ENCODE measurements around the gene MTO1.
"Not testable (repeated sequence)": the region's sequence is repeated elsewhere in the genome, so short reads cannot be mapped to it uniquely, and the experiment has no call there.

MTO1 gene

DNA sequence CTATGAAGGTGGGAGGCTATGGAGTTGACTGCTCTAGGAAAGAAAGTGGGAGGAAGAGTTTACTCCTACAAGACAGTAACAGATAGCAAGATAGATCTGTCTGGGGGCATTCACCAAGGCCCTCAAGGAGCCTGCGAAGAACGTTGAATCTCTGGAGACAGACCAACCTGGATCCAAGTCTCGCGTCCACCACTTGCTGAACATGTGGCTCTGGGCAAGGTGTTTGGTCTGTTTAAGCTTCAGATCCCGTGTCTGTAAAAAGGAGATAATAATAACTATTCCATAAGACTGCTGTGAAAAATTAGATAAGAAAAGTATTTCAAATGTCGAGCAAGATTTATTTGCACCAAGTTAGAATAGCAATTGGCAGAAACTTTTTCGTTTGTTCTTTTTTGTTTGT lies 67.4 kb downstream of the MTO1 start:
- H3K4me3 ChIP-seq (ENCODE audit: low read depth, low read length): no peak overlapping the region
- no peak for DNase-seq (ENCODE audit: low read depth)
- TF ChIP-seq, protein P1, sequence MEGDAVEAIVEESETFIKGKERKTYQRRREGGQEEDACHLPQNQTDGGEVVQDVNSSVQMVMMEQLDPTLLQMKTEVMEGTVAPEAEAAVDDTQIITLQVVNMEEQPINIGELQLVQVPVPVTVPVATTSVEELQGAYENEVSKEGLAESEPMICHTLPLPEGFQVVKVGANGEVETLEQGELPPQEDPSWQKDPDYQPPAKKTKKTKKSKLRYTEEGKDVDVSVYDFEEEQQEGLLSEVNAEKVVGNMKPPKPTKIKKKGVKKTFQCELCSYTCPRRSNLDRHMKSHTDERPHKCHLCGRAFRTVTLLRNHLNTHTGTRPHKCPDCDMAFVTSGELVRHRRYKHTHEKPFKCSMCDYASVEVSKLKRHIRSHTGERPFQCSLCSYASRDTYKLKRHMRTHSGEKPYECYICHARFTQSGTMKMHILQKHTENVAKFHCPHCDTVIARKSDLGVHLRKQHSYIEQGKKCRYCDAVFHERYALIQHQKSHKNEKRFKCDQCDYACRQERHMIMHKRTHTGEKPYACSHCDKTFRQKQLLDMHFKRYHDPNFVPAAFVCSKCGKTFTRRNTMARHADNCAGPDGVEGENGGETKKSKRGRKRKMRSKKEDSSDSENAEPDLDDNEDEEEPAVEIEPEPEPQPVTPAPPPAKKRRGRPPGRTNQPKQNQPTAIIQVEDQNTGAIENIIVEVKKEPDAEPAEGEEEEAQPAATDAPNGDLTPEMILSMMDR (IDR thresholded peaks at IDR 0.05; ENCODE audit: low read depth, low read length, missing control alignments): no peak
- in situ Hi-C loops (cut with HindIII; ENCODE audit: low sequenced_read_pairs): no loop called here

GRCh38 chr6:73532293-73532692 lies 70.8 kb downstream of the MTO1 start:
- DNase-seq (ENCODE audit: low read depth): no peak
- no peak overlapping the region for H3K4me3 ChIP-seq (ENCODE audit: low read depth, low read length)
- in situ Hi-C loops (cut with HindIII; ENCODE audit: low sequenced_read_pairs): no loop called here
- TF ChIP-seq, protein P1 (IDR thresholded peaks at IDR 0.05; ENCODE audit: low read depth, low read length, missing control alignments): no peak

DNA sequence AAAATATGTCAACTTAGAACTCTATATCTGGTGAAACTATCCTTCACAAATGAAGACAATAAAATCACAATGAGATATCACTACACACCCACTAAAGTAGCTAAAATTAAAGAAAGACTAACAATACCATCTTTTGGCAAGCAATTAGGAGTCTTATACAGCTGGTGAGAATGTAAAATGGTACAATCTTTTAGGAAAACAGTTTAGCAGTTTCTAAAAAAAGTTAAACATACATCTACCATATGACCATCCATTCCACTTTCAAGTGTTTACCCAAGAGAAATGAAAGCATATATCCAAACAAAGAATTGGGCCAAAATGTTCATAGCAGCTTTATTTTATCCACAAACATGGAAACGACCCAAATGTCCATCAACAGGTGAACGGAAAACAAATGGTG lies 73.1 kb downstream of the MTO1 start:
- in situ Hi-C loops (cut with HindIII; ENCODE audit: low sequenced_read_pairs): no loop called here
- no peak for DNase-seq (ENCODE audit: low read depth)
- TF ChIP-seq, protein P1 (IDR thresholded peaks at IDR 0.05; ENCODE audit: low read depth, low read length, missing control alignments): no peak
- H3K4me3 ChIP-seq (ENCODE audit: low read depth, low read length): no peak overlapping the region

DNA sequence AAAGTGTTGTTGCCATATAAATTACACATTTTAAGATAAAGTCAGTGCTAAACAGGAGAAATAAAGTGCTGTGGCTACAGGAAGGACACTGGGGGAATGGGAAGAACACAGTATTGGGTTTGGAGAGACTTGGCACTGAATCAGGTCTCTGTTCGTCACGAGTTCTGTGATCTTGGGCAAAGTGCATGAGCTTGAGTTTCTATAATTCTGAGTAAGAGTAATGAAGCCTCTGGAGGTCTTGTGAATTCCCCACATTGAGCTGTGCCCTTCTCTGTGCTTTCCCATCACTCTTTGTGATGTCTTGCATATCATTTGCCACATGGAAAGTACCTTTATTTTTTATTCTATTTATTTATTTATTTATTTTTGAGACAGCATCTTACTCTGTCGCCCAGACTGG lies 76.1 kb downstream of the MTO1 start:
- DNase-seq (ENCODE audit: low read depth): no peak
- H3K4me3 ChIP-seq (ENCODE audit: low read depth, low read length): no peak overlapping the region
- in situ Hi-C loops (cut with HindIII; ENCODE audit: low sequenced_read_pairs): no loop called here
- TF ChIP-seq, protein P1 (IDR thresholded peaks at IDR 0.05; ENCODE audit: low read depth, low read length, missing control alignments): no peak

GRCh38 chr6:73538116-73538779 lies 76.7 kb downstream of the MTO1 start:
- no peak for DNase-seq (ENCODE audit: low read depth)
- in situ Hi-C loops (cut with HindIII; ENCODE audit: low sequenced_read_pairs): no loop called here
- TF ChIP-seq, protein P1 (IDR thresholded peaks at IDR 0.05; ENCODE audit: low read depth, low read length, missing control alignments): no peak
- no peak overlapping the region for H3K4me3 ChIP-seq (ENCODE audit: low read depth, low read length)

DNA sequence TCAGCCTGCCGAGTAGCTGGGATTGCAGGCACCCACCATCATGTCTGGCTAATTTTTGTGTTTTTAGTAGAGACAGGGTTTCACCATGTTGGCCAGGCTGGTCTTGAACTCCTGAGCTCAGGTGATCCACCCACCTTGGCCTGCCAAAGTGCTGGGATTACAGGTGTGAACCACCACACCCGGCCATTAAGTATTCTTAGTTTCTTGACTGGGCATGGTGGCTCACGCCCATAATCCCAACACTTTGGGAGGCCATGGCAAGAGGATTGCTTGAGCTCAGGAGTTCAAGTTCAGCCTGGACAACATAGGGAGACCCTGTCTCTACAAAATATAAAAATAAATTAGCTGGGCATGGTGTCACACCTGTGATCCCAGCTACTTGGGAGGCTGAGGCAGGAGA lies 80.9 kb downstream of the MTO1 start:
- not testable (repeated sequence) for H3K4me3 ChIP-seq (ENCODE audit: low read depth, low read length)

GRCh38 chr6:73542891-73543290 lies 81.4 kb downstream of the MTO1 start:
- TF ChIP-seq, protein P1 (IDR thresholded peaks at IDR 0.05; ENCODE audit: low read depth, low read length, missing control alignments): no peak
- no peak overlapping the region for H3K4me3 ChIP-seq (ENCODE audit: low read depth, low read length)
- in situ Hi-C loops (cut with HindIII; ENCODE audit: low sequenced_read_pairs): no loop called here
- DNase-seq (ENCODE audit: low read depth): no peak

More for the DNA sequence above, 80.9 kb downstream of the MTO1 start:
- in situ Hi-C loops (cut with HindIII; ENCODE audit: low sequenced_read_pairs); DNase-seq (ENCODE audit: low read depth): not testable (repeated sequence)
